CD4-positive, alpha-beta memory T cell (primary cell): ENCODE results near the gene SEC22C. TPM values are rescaled to one million over a fixed set of nuclear protein-coding genes. Genes with fewer than 3 reads are reported as not detected.

Source experiments
- CTCF ChIA-PET: fragments of 350-600 bp; sonication (Branson Sonifier 250); formaldehyde crosslinking; loops from one replicate; lab custom pipeline; 2021; ENCODE audit warnings: inconsistent platforms; ENCODE audit not compliant: partially characterized antibody; lab: Charles Lee
- POLR2A ChIA-PET: fragments of 350-600 bp; sonication (Branson Sonifier 250); formaldehyde crosslinking; loops from one replicate; lab custom pipeline; 2021; ENCODE audit not compliant: partially characterized antibody; lab: Charles Lee
- DNase-seq, 5 donors: peaks; one replicate each; pipeline versions ENCODE4 v3.0.0 to v3.0.0-alpha.2; 2020 to 2022; ENCODE audit warnings: mixed read lengths in 1 of 5
- H3K27ac ChIP-seq: one replicate; pipeline ENCODE4 v1.7.0; 2013; ENCODE audit warnings: low read depth, low read length
- H3K27me3 ChIP-seq: 2 replicates; pipeline ENCODE4 v1.7.0; 2013; ENCODE audit warnings: mild to moderate bottlenecking, low read length, moderate library complexity; ENCODE audit not compliant: insufficient read depth
- H3K36me3 ChIP-seq: 2 replicates; pipeline ENCODE4 v1.7.0; 2013; ENCODE audit warnings: mild to moderate bottlenecking, low read length, moderate library complexity; ENCODE audit not compliant: insufficient read depth
- H3K4me1 ChIP-seq: 2 replicates; pipeline ENCODE4 v1.7.0; 2013; ENCODE audit warnings: mild to moderate bottlenecking, low read length, moderate library complexity; ENCODE audit not compliant: insufficient read depth
- H3K4me3 ChIP-seq, 2 donors: one replicate each; pipeline ENCODE4 v1.7.0; 2013; ENCODE audit warnings: low read length in 2 of 2, mild to moderate bottlenecking in 1 of 2
- H3K9me3 ChIP-seq, 2 donors: one replicate each; pipeline ENCODE4 v1.7.0; 2013; ENCODE audit warnings: low read length in 2 of 2, control low read depth in 1 of 2; ENCODE audit not compliant: control insufficient read depth in 1 of 2
- H3K27ac Mint-ChIP-seq, 7 donors: one replicate each; pipeline ENCODE4 v1.8.0; 2020 to 2021; ENCODE audit warnings: mixed read lengths in 7 of 7, mild to moderate bottlenecking in 6 of 7, inconsistent platforms in 3 of 7, moderate library complexity in 3 of 7
- H3K27me3 Mint-ChIP-seq, 2 donors: one replicate each; pipeline ENCODE4 v1.8.0; 2020 to 2021; ENCODE audit warnings: mixed read lengths in 2 of 2
- H3K36me3 Mint-ChIP-seq, 2 donors: one replicate each; pipeline ENCODE4 v1.8.0; 2020 to 2021; ENCODE audit warnings: mixed read lengths in 2 of 2, inconsistent platforms in 1 of 2, mild to moderate bottlenecking in 1 of 2
- H3K4me1 Mint-ChIP-seq, 4 donors: one replicate each; pipeline ENCODE4 v1.8.0; 2020 to 2021; ENCODE audit warnings: mixed read lengths in 4 of 4, mild to moderate bottlenecking in 1 of 4
- H3K4me3 Mint-ChIP-seq, 8 donors: one replicate each; pipeline ENCODE4 v1.8.0; 2020 to 2021; ENCODE audit warnings: mixed read lengths in 8 of 8, mild to moderate bottlenecking in 7 of 8, moderate library complexity in 6 of 8, inconsistent platforms in 3 of 8
- H3K9me3 Mint-ChIP-seq, 8 donors: one replicate each; pipeline ENCODE4 v1.8.0; 2020 to 2021; ENCODE audit warnings: mixed read lengths in 8 of 8, mild to moderate bottlenecking in 5 of 8, inconsistent platforms in 3 of 8, moderate library complexity in 1 of 8
- intact Hi-C: fragments of 100-400 bp; cut with micrococcal nuclease; formaldehyde crosslinking; loops from one replicate; pipeline ENCODE4 v1.15.1; 2023
- polyA plus RNA-seq, 2 donors: library from polyadenylated mRNA; unstranded; fragments of 300-500 nt; fragmentation: Illumina TruSeq; gene quantifications; one replicate each; pipeline ENCODE4 v1.2.3, GENCODE V29; 2021
- total RNA-seq, 2 experiments: library from RNA; stranded (reverse); gene quantifications; one replicate each; pipeline ENCODE4 v1.2.3, GENCODE V29; 2021

Gene SEC22C
- total and polyA plus RNA-seq, 4 experiments from 2014 or later = 53.1 to 70.3 (median 56.2) TPM

DNA sequence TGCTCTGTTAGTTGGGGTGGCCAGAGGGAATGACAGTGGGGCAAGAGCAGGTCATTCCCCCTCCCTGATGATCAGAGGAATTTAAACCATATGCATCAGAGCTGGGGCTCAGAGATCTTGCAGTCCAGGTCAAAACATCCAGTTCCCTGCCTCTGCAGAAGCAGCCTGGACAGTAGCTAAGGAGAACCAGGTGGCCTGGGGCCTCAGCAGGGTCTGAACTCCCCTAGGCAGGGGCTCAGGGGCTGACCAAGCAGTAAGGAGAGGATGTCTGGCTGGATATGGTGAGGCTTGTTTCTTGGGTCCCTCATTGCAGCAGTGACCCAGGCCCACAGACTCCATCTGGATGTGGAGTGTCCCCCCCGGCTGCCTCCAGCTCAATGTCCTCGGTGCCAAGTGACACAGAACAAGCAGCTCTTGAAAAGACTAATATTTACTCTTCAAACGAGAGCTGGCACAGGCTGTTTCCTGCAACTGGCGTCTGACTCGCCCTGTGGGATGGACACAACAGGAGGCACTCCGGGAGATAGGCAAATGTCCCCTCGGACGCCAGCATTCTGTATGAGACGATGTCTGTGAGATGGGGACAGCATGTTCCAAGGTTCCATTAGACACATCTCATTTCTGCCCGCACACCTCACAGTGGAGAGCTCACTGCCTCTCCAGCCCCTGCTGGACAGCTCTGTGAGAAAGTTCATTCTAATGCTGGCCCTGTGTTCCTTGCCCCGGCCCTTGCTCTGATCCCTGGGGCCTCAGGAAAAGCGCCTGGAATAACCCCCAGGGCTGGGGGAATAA is 37.1 kb downstream of the SEC22C start:
- no peak overlapping the region for H3K4me3 Mint-ChIP-seq
- no peaks in the 10 kb centered on the region for H3K27me3 Mint-ChIP-seq
- intact Hi-C loops = no loop called here
- Histone ChIP-seq H3K27me3 (no peaks in the 10 kb centered on the region), H3K36me3 (no peaks in the 10 kb centered on the region), H3K4me3 (no peak overlapping the region), H3K9me3 (no peaks in the 10 kb centered on the region), H3K27ac (no peak overlapping the region), H3K4me1 (peaks cover 7% of the 10 kb centered on the region)
- no peaks in the 10 kb centered on the region for H3K9me3 Mint-ChIP-seq
- H3K27ac Mint-ChIP-seq = no peak overlapping the region
- H3K36me3 Mint-ChIP-seq = peaks cover 7 to 23% of the 10 kb centered on the region in 2 donors
- POLR2A ChIA-PET = interaction anchor here (0.5 to 2.2 kb wide), 2 partner anchors 24 to 43 kb away, joined by 3 to 11 read pairs; partner anchors contain the start of gene VIPR1
- DNase-seq = no peak
- H3K4me1 Mint-ChIP-seq = peaks cover 6 to 20% (median 9%) of the 10 kb centered on the region in 4 donors
- CTCF ChIA-PET = interaction anchor here (1.2 to 50.4 kb wide), 3 partner anchors 1 to 203 kb away, joined by 3 to 1823 read pairs (median 1823); partner anchors contain the start of gene VIPR1

DNA sequence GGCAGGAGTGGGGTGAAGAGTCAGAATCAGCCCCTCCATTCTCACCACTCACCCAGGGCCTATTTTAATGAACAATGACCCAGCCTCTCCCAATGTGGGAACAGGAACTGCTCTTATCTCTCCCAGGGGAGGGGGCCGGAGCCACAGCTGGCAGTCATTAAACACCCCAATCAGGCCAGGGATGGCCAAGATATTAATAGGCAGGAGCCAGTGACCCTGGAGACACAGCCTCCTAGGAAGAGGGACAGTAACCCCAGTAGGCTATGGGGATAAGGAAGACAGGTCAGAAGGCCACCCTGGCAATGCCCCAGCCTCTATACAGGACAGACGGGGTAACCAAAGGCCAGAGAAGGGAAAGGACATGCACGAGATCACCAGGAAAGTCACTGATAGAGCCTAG is 40.7 kb downstream of the SEC22C start:
- H3K4me1 ChIP-seq = peaks cover 18% of the 10 kb centered on the region
- H3K27ac Mint-ChIP-seq = peak overlapping the region in 2 of 7 donors; percentile 13 to 22

DNA sequence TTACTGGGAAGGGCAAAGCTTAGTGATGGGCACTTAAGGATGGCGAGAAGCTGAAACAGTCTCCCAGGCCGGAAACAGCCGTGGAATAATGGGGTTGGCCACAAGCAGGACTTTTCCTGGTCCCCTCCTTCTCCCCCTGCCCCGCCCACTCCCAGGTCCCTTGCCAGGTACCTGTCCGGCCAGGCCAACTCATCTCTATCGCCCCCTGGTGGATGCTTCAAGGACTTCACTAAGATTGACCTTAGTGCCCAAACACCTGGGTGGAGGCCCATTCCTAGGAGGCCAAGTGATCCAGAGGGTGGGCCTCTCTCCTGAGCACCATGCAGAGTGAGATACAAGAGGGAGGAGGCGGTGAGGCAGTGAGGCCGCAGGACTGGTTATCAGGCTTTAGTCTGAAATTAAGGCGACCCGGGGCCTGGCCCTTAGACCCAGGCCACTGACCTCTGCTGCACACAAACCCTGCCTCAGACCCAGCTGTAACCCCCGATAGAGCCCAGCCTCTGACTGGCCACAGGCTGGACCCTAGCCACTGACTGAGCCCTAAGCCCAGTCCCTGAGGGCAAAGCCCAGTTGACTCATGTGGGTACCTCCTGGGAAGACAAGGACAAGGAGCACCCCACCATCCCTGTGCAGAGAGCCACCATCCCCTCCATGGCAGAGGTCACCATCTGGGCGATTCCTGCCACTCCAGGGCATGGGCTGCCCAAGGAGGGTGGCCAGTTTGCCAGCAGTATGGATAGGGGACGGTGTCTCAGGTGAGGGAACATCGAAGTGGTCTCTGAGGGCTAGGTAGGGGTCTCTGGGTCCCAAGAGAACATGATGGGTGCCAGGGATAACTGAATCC is 41.7 kb downstream of the SEC22C start:
- DNase-seq = peak; percentile 47 to 64 (median 60)
- Histone ChIP-seq H3K4me3 (no peak overlapping the region), H3K9me3 (no peaks in the 10 kb centered on the region), H3K36me3 (no peaks in the 10 kb centered on the region), H3K27ac (no peak overlapping the region), H3K27me3 (no peaks in the 10 kb centered on the region), H3K4me1 (peaks cover 18% of the 10 kb centered on the region)
- no peaks in the 10 kb centered on the region for H3K27me3 Mint-ChIP-seq
- peak overlapping the region in 5 of 7 donors; percentile 17 to 72 (median 52) for H3K27ac Mint-ChIP-seq
- H3K36me3 Mint-ChIP-seq = no peaks in the 10 kb centered on the region
- intact Hi-C loops = loop anchor here (1.0 kb wide), 2 partner anchors 16 to 38 kb away; partner anchors contain the start of gene VIPR1
- CTCF ChIA-PET = interaction anchor here (1.0 to 50.4 kb wide), 6 partner anchors 4 to 208 kb away, joined by 3 to 1823 read pairs (median 6); partner anchors contain the start of genes SEC22C and VIPR1
- no peak overlapping the region for H3K4me3 Mint-ChIP-seq
- POLR2A ChIA-PET = interaction anchor here (0.9 to 2.3 kb wide), 4 partner anchors 13 to 38 kb away, joined by 3 to 23 read pairs (median 3); partner anchors contain the start of gene VIPR1
- peaks cover 13 to 32% (median 25%) of the 10 kb centered on the region in 4 donors for H3K4me1 Mint-ChIP-seq
- H3K9me3 Mint-ChIP-seq = no peaks in the 10 kb centered on the region

More for the DNA sequence above, 40.7 kb downstream of the SEC22C start:
- Mint-ChIP-seq H3K4me1 (peaks cover 13 to 30% (median 21%) of the 10 kb centered on the region in 4 donors), H3K9me3 (no peaks in the 10 kb centered on the region), H3K4me3 (no peak overlapping the region), H3K27me3 (no peaks in the 10 kb centered on the region), H3K36me3 (peaks cover 0 to 4% of the 10 kb centered on the region in 2 donors)
- no peak overlapping the region for H3K4me3 ChIP-seq
- no peak for DNase-seq
- POLR2A ChIA-PET = interaction anchor here (2.3 kb wide), 1 partner anchor 39 kb away, joined by 23 read pairs; the partner anchor contains the start of gene VIPR1
- H3K9me3 ChIP-seq = no peaks in the 10 kb centered on the region
- no peak overlapping the region for H3K27ac ChIP-seq
- CTCF ChIA-PET = interaction anchor here (1.0 to 50.4 kb wide), 3 partner anchors 3 to 47 kb away, joined by 3 to 1823 read pairs (median 1823); partner anchors contain the start of gene VIPR1
- H3K36me3 ChIP-seq = no peaks in the 10 kb centered on the region
- intact Hi-C loops = no loop called here
- H3K27me3 ChIP-seq = no peaks in the 10 kb centered on the region

DNA sequence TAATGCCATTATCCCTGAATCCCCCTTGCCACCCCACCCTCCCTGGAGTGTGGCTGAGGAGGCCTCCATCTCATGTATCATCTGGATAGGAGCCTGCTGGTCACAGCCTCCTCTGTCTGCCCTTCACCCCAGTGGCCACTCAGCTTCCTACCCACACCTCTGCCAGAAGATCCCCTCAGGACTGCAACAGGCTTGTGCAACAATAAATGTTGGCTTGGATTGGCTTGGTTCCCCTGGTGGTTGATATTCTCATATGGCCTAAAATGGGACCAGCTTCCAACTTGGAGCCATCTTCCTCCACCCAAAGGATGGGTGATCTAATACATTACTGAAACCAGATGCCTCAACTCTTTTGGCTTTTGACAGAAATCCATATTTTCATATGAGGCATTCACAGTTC is 44.4 kb downstream of the SEC22C start:
- Mint-ChIP-seq H3K9me3 (peaks cover 0 to 2% (median 0%) of the 10 kb centered on the region in 8 donors), H3K4me3 (no peak overlapping the region), H3K36me3 (peaks cover 13 to 15% of the 10 kb centered on the region in 2 donors), H3K4me1 (peaks cover 34 to 59% (median 47%) of the 10 kb centered on the region in 4 donors), H3K27me3 (no peaks in the 10 kb centered on the region), H3K27ac (peak overlapping the region in 6 of 7 donors; percentile 19 to 86 (median 70))
- ChIA-PET POLR2A (interaction anchor here (1.3 to 6.7 kb wide), 4 partner anchors 8 to 35 kb away, joined by 4 to 75 read pairs (median 8); partner anchors contain the start of gene VIPR1), CTCF (interaction anchor here (1.2 to 50.4 kb wide), 5 partner anchors 6 to 208 kb away, joined by 3 to 1823 read pairs (median 14); partner anchors contain the start of gene VIPR1)
- no peak for DNase-seq
- intact Hi-C loops = no loop called here
- Histone ChIP-seq H3K9me3 (no peaks in the 10 kb centered on the region), H3K27me3 (no peaks in the 10 kb centered on the region), H3K27ac (no peak overlapping the region), H3K4me1 (peaks cover 44% of the 10 kb centered on the region), H3K36me3 (no peaks in the 10 kb centered on the region), H3K4me3 (no peak overlapping the region)

DNA sequence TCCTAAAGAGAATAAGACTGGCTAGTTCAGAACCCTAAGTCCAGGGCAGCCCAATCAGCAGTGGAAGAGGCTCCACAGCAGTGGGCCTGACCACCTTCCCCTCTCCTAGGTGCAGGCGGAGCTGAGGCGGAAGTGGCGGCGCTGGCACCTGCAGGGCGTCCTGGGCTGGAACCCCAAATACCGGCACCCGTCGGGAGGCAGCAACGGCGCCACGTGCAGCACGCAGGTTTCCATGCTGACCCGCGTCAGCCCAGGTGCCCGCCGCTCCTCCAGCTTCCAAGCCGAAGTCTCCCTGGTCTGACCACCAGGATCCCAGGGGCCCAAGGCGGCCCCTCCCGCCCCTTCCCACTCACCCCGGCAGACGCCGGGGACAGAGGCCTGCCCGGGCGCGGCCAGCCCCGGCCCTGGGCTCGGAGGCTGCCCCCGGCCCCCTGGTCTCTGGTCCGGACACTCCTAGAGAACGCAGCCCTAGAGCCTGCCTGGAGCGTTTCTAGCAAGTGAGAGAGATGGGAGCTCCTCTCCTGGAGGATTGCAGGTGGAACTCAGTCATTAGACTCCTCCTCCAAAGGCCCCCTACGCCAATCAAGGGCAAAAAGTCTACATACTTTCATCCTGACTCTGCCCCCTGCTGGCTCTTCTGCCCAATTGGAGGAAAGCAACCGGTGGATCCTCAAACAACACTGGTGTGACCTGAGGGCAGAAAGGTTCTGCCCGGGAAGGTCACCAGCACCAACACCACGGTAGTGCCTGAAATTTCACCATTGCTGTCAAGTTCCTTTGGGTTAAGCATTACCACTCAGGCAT is 45.6 kb downstream of the SEC22C start:
- H3K4me1 Mint-ChIP-seq = peaks cover 45 to 71% (median 58%) of the 10 kb centered on the region in 4 donors
- no peaks in the 10 kb centered on the region for H3K36me3 ChIP-seq
- no peak overlapping the region for H3K4me3 Mint-ChIP-seq
- intact Hi-C loops = loop anchor here (1.0 kb wide), 2 partner anchors 17 to 34 kb away; partner anchors contain the start of gene VIPR1
- no peak overlapping the region for H3K4me3 ChIP-seq
- no peaks in the 10 kb centered on the region for H3K27me3 Mint-ChIP-seq
- no peaks in the 10 kb centered on the region for H3K27me3 ChIP-seq
- CTCF ChIA-PET = interaction anchor here (1.2 to 50.4 kb wide), 9 partner anchors 8 to 209 kb away, joined by 3 to 1823 read pairs (median 5); partner anchors contain the start of gene VIPR1
- H3K27ac Mint-ChIP-seq = peak overlapping the region; percentile 34 to 83 (median 59)
- peak; percentile 41 to 51 (median 43) for DNase-seq
- H3K9me3 Mint-ChIP-seq = peaks cover 0 to 2% (median 0%) of the 10 kb centered on the region in 8 donors
- H3K27ac ChIP-seq = no peak overlapping the region
- no peaks in the 10 kb centered on the region for H3K9me3 ChIP-seq
- POLR2A ChIA-PET = interaction anchor here (0.7 to 6.7 kb wide), 7 partner anchors 10 to 45 kb away, joined by 3 to 75 read pairs (median 3); partner anchors contain the start of gene VIPR1
- H3K36me3 Mint-ChIP-seq = peaks cover 25 to 27% of the 10 kb centered on the region in 2 donors
- peaks cover 56% of the 10 kb centered on the region for H3K4me1 ChIP-seq
